ENCODE measurements around the gene NTF3.

DNA sequence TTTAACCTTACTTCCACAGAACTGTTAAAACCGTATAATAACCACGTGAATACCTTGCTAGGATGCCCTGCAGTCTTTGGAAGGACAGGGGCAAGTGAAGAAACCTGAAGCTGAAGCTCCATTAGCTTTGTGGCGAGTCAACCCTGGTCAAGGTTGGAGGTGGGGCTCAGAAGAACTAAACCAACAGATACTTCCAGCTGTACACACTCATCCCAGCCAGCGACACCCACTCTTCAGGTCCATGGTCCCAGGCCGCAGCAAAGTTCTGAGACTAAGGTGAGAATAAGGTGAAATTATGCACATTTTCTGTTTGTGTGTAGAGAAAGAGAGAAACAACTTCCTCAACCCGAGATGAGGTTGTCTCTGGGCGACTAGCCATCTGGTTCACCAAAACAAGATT lies 77.6 kb downstream of the NTF3 start:
- TF ChIP-seq CTCF (IDR thresholded peaks at IDR 0.05 in 4 of 5, conservative IDR thresholded peaks at IDR 0.05 in 1 of 5) = no peak
- TF ChIP-seq POLR2A (IDR thresholded peaks at IDR 0.05) = no peak

Measured in gastrocnemius medialis (tissue), 4 donors.